ENCODE results near the gene SPTLC1. TPM values are rescaled to one million over a fixed set of nuclear protein-coding genes. Genes with fewer than 3 reads are reported as not detected.
A peak's percentile ranks its signal among the peaks of the same experiment; 100 is the strongest.

Gene SPTLC1
- total and polyA plus RNA-seq, 10 of the 15 experiments (the other 5 are each of a cell fraction or from before 2014, with no cell fraction given), result 38.0 to 68.7 (median 52.8) TPM

DNA sequence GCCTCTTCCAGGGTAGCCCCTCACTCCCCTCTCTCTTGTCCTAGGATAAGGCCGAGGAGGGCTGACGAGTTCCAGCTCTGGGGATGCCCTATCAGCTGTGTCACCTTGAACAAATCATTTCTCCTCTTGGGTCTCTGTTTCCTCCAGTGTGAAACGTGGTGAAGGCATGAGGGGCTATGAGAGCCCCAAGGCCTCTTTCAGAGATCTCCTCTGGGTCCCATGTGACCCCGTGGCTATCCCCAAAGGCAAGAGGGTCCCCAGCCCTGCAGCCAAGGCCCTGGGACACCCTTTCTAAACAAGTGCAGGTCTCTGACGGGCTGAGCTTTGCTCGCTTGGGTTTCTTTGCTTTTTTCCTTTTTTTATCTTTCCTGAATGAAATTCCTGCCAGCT, 25.5 kb upstream of the SPTLC1 start (continued):
- TF ChIP-seq, protein P1, sequence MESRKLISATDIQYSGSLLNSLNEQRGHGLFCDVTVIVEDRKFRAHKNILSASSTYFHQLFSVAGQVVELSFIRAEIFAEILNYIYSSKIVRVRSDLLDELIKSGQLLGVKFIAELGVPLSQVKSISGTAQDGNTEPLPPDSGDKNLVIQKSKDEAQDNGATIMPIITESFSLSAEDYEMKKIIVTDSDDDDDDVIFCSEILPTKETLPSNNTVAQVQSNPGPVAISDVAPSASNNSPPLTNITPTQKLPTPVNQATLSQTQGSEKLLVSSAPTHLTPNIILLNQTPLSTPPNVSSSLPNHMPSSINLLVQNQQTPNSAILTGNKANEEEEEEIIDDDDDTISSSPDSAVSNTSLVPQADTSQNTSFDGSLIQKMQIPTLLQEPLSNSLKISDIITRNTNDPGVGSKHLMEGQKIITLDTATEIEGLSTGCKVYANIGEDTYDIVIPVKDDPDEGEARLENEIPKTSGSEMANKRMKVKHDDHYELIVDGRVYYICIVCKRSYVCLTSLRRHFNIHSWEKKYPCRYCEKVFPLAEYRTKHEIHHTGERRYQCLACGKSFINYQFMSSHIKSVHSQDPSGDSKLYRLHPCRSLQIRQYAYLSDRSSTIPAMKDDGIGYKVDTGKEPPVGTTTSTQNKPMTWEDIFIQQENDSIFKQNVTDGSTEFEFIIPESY (IDR thresholded peaks at IDR 0.05), result no peak
- TF ChIP-seq NR2C1 (IDR thresholded peaks at IDR 0.05) (no peak), ZNF24 (IDR thresholded peaks at IDR 0.05) (no peak)

DNA sequence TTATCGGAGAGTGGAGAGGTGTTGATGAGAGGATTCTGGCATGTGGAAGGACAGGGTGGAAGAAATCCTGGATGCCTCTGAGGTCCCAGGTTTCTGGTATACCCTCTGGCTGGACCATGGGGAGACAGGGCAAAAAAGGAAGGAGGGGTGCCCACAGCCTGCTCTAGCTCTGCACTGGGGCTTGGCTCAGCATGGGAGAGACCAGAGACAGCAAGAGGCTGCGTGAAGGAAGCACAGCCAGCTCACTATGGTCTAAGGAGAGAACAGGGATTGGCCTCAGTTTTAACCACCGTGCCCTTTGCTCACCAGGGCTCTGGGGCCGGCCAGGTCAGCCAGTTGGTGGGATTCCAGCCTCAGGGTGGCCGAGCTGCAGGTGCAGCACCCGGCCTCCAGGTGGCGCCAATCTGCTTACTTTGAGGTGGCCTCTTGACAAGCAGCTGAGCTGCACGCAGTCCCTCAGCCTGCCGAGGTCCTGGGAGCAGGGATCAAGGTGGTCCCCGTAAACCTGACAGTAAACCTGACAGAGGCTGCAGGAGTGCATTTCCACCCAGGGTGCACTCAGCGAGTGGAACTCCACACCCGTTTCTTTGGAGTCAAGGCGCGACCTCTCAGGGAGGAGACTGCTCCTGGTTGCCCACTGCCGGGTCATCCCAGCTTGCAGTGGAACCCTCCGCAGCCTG, 25.0 kb upstream of the SPTLC1 start:
- in situ Hi-C loops (cut with MboI), result no loop called here
- Histone ChIP-seq H3K36me3 (ENCODE audit: control insufficient read depth in 2 of 2, insufficient read depth in 2 of 2, low read length in 1 of 2) (no peaks in the 10 kb centered on the region), H2AFZ (ENCODE audit: control insufficient read depth, low read depth, low read length) (no peak overlapping the region), H3K4me3 (no peak overlapping the region), H4K20me1 (ENCODE audit: control insufficient read depth, insufficient read depth) (no peaks in the 10 kb centered on the region), H3K4me2 (ENCODE audit: control insufficient read depth, insufficient read depth) (peak overlapping the region; percentile 66), H3K9ac (ENCODE audit: control insufficient read depth, insufficient read depth, low read length) (no peak overlapping the region), H3K9me3 (replicated peaks; ENCODE audit: control insufficient read depth, insufficient read depth, low read length) (no peaks in the 10 kb centered on the region), H3K79me2 (ENCODE audit: control insufficient read depth, insufficient read depth, low read length) (no peaks in the 10 kb centered on the region), H3K4me1 (ENCODE audit: control insufficient read depth, insufficient read depth, low read length) (no peaks in the 10 kb centered on the region; the same call in 1 of the 2 replicates), H3K27ac (ENCODE audit: control insufficient read depth, insufficient read depth) (no peak overlapping the region), H3K27me3 (replicated peaks in 1 of 2; ENCODE audit: control insufficient read depth in 2 of 2, insufficient read depth in 2 of 2, low read length in 1 of 2) (peaks cover 0 to 4% of the 10 kb centered on the region in 2 experiments; a peak in 3 of 4 replicates)
- RAD21 ChIA-PET (ENCODE audit: unreplicated experiment), result interaction anchor here (0.7 to 3.8 kb wide), 21 partner anchors 41 to 651 kb away, joined by 3 to 20 read pairs (median 7); partner anchors contain the start of gene IPPK
- POLR2A ChIA-PET, result no interaction called here
- peak; percentile 79 for FAIRE-seq
- intact Hi-C loops (cut with micrococcal nuclease; ENCODE audit: unreplicated experiment), result no loop called here
- 23% methylated on average over 16 of the region's 16 CpGs for whole genome bisulfite sequencing (ENCODE audit: insufficient coverage, insufficient replicate concordance, low lambda C conversion rate, missing lambda C conversion rate)
- CTCF ChIA-PET, result interaction anchor here (0.7 to 5.3 kb wide), 66 partner anchors 8 to 1288 kb away, joined by 3 to 55 read pairs (median 5); partner anchors contain the start of genes BICD2 and CENPP
- SMC1A ChIA-PET (ENCODE audit: uncharacterized antibody, unreplicated experiment), result interaction anchor here (1.2 to 3.6 kb wide), 13 partner anchors 8 to 650 kb away, joined by 3 to 22 read pairs (median 7); no protein-coding TSS in a partner anchor
- BruUV-seq (replicated peaks), result no TSS peak
- no peak for DNase-seq (ENCODE audit: low read depth, low spot score)
- peak; percentile 84 for ATAC-seq
- TF ChIP-seq PAX8 (IDR thresholded peaks at IDR 0.05) (no peak), HDGF (IDR thresholded peaks at IDR 0.05) (no peak), RELA (IDR thresholded peaks at IDR 0.05; ENCODE audit: borderline replicate concordance, partially characterized antibody) (no peak), CREB1 (IDR thresholded peaks at IDR 0.05; ENCODE audit: low read depth) (no peak), SREBF2 (IDR thresholded peaks at IDR 0.05; ENCODE audit: low read length) (no peak), STAT1 (conservative IDR thresholded peaks at IDR 0.05) (no peak), RB1 (IDR thresholded peaks at IDR 0.05; ENCODE audit: borderline replicate concordance) (0 out of 2 replicates have a peak, but pooled peaks have one; percentile 29), POLR2A (IDR thresholded peaks at IDR 0.05; ENCODE audit: low read depth, low read length) (no peak), RAD21 (IDR thresholded peaks at IDR 0.05; ENCODE audit: insufficient read depth, low read depth, low read length) (peak; percentile 82), SUZ12 (IDR thresholded peaks at IDR 0.05; ENCODE audit: unreplicated experiment) (no peak), NRF1 (conservative IDR thresholded peaks at IDR 0.05; ENCODE audit: low read depth, low read length) (no peak), TCF12 (IDR thresholded peaks at IDR 0.05; ENCODE audit: low read depth, low read length) (peak; percentile 54; the same call in 1 of the 2 replicates)
- TF ChIP-seq, protein P2, sequence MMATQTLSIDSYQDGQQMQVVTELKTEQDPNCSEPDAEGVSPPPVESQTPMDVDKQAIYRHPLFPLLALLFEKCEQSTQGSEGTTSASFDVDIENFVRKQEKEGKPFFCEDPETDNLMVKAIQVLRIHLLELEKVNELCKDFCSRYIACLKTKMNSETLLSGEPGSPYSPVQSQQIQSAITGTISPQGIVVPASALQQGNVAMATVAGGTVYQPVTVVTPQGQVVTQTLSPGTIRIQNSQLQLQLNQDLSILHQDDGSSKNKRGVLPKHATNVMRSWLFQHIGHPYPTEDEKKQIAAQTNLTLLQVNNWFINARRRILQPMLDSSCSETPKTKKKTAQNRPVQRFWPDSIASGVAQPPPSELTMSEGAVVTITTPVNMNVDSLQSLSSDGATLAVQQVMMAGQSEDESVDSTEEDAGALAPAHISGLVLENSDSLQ (IDR thresholded peaks at IDR 0.05), result peak; percentile 31; the same call in 1 of the 2 replicates
- TF ChIP-seq, protein P3, sequence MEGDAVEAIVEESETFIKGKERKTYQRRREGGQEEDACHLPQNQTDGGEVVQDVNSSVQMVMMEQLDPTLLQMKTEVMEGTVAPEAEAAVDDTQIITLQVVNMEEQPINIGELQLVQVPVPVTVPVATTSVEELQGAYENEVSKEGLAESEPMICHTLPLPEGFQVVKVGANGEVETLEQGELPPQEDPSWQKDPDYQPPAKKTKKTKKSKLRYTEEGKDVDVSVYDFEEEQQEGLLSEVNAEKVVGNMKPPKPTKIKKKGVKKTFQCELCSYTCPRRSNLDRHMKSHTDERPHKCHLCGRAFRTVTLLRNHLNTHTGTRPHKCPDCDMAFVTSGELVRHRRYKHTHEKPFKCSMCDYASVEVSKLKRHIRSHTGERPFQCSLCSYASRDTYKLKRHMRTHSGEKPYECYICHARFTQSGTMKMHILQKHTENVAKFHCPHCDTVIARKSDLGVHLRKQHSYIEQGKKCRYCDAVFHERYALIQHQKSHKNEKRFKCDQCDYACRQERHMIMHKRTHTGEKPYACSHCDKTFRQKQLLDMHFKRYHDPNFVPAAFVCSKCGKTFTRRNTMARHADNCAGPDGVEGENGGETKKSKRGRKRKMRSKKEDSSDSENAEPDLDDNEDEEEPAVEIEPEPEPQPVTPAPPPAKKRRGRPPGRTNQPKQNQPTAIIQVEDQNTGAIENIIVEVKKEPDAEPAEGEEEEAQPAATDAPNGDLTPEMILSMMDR (IDR thresholded peaks at IDR 0.05 in 2 of 3, conservative IDR thresholded peaks at IDR 0.05 in 1 of 3; ENCODE audit: control insufficient read depth in 2 of 3, extremely low read depth in 1 of 3, insufficient read depth in 1 of 3, low read depth in 3 of 3, low read length in 3 of 3), result peak; percentile 92 to 98 (median 94)
- TF ChIP-seq, protein P4, sequence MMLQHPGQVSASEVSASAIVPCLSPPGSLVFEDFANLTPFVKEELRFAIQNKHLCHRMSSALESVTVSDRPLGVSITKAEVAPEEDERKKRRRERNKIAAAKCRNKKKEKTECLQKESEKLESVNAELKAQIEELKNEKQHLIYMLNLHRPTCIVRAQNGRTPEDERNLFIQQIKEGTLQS (IDR thresholded peaks at IDR 0.05; ENCODE audit: borderline replicate concordance, extremely low read depth, low read depth, low read length), result no peak

Data from GM12878 (cell line).